ENCODE measurements around the gene ADAMTS13. TPM values are rescaled to one million over a fixed set of nuclear protein-coding genes. Genes with fewer than 3 reads are reported as not detected.

Gene ADAMTS13
- total RNA-seq, 1 donor from 2014 or later: 2.0 TPM

DNA sequence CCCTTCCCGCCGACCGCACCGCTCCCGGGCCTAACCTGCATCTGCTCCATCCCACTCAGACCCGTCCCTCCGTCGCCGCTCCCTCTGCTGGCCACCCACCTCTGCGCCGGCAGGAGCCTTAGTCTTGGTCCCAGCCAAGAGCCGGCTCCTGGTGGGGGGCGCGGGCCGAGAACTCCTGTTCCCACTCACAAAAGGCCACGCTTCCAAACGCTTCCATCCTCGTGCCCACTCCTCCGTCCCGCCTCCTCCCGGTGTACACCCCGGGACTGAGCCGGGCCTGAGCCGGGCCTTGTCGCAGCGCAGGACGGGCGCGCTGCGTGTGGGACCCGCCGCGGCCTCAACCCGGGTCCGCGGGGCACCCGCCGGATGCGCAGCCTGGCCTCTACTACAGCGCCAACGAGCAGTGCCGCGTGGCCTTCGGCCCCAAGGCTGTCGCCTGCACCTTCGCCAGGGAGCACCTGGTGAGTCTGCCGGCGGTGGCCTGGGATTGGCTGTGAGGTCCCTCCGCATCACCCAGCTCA is 7.5 kb downstream of the ADAMTS13 start:
- no peak overlapping the region for H3K4me3 ChIP-seq (ENCODE audit: low read depth, low read length)
- no peak for DNase-seq (ENCODE audit: low read depth)
- H3K27me3 ChIP-seq (ENCODE audit: control insufficient read depth, insufficient read depth, low read length): peaks cover 25% of the 10 kb centered on the region
- no peaks in the 10 kb centered on the region for H3K36me3 ChIP-seq (ENCODE audit: control insufficient read depth, insufficient read depth, low read length)
- TF ChIP-seq, protein P1, sequence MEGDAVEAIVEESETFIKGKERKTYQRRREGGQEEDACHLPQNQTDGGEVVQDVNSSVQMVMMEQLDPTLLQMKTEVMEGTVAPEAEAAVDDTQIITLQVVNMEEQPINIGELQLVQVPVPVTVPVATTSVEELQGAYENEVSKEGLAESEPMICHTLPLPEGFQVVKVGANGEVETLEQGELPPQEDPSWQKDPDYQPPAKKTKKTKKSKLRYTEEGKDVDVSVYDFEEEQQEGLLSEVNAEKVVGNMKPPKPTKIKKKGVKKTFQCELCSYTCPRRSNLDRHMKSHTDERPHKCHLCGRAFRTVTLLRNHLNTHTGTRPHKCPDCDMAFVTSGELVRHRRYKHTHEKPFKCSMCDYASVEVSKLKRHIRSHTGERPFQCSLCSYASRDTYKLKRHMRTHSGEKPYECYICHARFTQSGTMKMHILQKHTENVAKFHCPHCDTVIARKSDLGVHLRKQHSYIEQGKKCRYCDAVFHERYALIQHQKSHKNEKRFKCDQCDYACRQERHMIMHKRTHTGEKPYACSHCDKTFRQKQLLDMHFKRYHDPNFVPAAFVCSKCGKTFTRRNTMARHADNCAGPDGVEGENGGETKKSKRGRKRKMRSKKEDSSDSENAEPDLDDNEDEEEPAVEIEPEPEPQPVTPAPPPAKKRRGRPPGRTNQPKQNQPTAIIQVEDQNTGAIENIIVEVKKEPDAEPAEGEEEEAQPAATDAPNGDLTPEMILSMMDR (IDR thresholded peaks at IDR 0.05; ENCODE audit: insufficient read depth, low read length, poor library complexity, severe bottlenecking): peak; percentile 70

DNA sequence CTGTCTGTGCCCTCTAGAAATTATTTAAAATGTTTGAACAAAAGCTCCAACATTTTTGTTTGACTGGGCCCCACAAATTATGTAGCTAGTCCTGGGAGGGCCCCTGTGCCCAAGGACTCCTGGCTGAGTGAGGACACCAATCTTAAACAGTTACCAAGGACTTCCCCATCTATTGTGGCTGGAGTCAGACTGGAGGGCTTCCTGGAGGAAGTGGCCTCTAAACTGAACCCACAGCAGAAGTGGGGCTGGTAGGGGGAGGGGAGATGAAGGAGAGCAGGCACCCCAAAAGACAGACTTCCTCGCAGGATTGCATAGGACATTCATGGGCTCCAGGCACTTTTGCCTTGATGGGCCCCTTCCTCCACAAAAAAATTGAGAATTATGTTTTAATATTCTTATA is 8.1 kb downstream of the ADAMTS13 start:
- no peak for DNase-seq (ENCODE audit: low read depth)
- Histone ChIP-seq H3K36me3 (ENCODE audit: control insufficient read depth, insufficient read depth, low read length) (no peaks in the 10 kb centered on the region), H3K4me3 (ENCODE audit: low read depth, low read length) (no peak overlapping the region), H3K27me3 (ENCODE audit: control insufficient read depth, insufficient read depth, low read length) (peaks cover 22% of the 10 kb centered on the region)
- TF ChIP-seq, protein P1 (IDR thresholded peaks at IDR 0.05; ENCODE audit: insufficient read depth, low read length, poor library complexity, severe bottlenecking): no peak

DNA sequence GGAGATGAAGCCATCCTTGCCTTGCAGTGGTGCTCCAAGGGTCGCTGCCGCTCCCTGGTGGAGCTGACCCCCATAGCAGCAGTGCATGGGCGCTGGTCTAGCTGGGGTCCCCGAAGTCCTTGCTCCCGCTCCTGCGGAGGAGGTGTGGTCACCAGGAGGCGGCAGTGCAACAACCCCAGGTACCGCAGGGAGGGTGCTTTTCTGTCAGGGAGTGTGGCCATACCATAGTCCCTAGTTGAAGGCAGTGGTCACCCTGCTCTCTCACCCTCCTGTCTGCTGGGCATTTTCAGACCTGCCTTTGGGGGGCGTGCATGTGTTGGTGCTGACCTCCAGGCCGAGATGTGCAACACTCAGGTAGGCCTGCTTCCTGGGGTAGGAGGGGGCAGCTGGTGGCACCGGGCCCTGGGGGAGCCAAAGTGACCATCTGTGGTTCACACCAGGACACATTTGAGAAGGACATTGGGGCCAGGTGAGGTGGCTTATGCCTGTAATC is 11.2 kb downstream of the ADAMTS13 start:
- no peaks in the 10 kb centered on the region for H3K36me3 ChIP-seq (ENCODE audit: control insufficient read depth, insufficient read depth, low read length)
- TF ChIP-seq, protein P1 (IDR thresholded peaks at IDR 0.05; ENCODE audit: insufficient read depth, low read length, poor library complexity, severe bottlenecking): no peak
- H3K4me3 ChIP-seq (ENCODE audit: low read depth, low read length): no peak overlapping the region
- peaks cover 8% of the 10 kb centered on the region for H3K27me3 ChIP-seq (ENCODE audit: control insufficient read depth, insufficient read depth, low read length)
- no peak for DNase-seq (ENCODE audit: low read depth)

DNA sequence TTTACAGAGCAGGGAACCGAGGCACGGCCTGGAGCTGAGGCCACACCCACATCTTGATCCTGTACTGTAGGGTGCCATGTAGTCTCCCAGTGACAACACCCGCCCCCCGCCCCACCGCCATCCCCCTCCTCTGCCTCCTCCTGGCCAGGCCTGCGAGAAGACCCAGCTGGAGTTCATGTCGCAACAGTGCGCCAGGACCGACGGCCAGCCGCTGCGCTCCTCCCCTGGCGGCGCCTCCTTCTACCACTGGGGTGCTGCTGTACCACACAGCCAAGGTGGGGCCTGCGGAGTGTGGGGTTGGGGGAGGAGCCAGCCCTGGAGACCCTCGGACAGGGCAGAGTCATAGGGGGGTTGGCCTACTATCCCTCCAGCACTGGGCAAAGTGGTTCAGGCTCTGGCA is 14.5 kb downstream of the ADAMTS13 start:
- TF ChIP-seq, protein P1 (IDR thresholded peaks at IDR 0.05; ENCODE audit: insufficient read depth, low read length, poor library complexity, severe bottlenecking): no peak
- Histone ChIP-seq H3K36me3 (ENCODE audit: control insufficient read depth, insufficient read depth, low read length) (no peaks in the 10 kb centered on the region), H3K4me3 (ENCODE audit: low read depth, low read length) (no peak overlapping the region), H3K27me3 (ENCODE audit: control insufficient read depth, insufficient read depth, low read length) (peaks cover 3% of the 10 kb centered on the region)
- no peak for DNase-seq (ENCODE audit: low read depth)

DNA sequence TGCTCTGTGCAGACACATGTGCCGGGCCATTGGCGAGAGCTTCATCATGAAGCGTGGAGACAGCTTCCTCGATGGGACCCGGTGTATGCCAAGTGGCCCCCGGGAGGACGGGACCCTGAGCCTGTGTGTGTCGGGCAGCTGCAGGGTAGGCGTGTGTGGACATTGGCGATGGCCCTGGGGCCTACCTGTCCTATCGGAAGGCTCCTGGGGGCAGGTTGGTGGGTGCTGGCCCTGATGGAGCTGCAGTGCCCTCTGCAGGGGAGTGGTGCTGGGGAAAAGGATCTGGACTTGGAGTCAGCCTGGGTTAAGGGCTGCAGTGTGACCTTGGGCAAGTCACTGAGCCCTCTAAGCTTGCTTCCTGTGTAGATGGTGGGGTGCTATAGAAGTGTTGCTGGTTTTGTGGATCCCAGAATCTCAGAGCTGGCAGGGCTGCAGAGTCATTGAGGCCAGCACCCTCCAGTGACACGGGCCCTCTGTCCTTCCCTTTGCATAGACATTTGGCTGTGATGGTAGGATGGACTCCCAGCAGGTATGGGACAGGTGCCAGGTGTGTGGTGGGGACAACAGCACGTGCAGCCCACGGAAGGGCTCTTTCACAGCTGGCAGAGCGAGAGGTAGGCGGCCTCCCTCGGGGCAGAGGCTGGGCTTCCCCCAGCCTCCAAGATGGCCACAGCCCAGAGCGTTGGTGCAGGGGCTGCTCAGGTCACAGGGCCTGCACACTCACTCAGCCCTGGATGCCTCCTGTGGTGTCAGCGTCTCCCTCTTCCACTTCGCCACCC is 15.8 kb downstream of the ADAMTS13 start:
- H3K4me3 ChIP-seq (ENCODE audit: low read depth, low read length): no peak overlapping the region
- DNase-seq (ENCODE audit: low read depth): no peak
- TF ChIP-seq, protein P1 (IDR thresholded peaks at IDR 0.05; ENCODE audit: insufficient read depth, low read length, poor library complexity, severe bottlenecking): peak; percentile 12
- H3K36me3 ChIP-seq (ENCODE audit: control insufficient read depth, insufficient read depth, low read length): no peaks in the 10 kb centered on the region
- peaks cover 3% of the 10 kb centered on the region for H3K27me3 ChIP-seq (ENCODE audit: control insufficient read depth, insufficient read depth, low read length)
